SK-N-SH treated with all-trans-retinoic acid at 6 μM for 48 hours (cell line): Measurements from ENCODE around the gene FOSB.

Experiments used
- ATAC-seq: fragments of 200-7000 bp; cut with Tn5 transposase; 3 replicates; pipeline ENCODE4 v1.9.1; 2020; ENCODE audit warnings: mild to moderate bottlenecking, moderate library complexity
- ARNTL ChIP-seq: fragments of 450-650 bp; formaldehyde crosslinking; IDR thresholded peaks from 2 replicates; pipeline ENCODE4 v1.5.0; 2020; ENCODE audit warnings: low read depth, mild to moderate bottlenecking, moderate library complexity, borderline replicate concordance
- BACH2 ChIP-seq: fragments of 250-450 bp; sonication (Bioruptor Pico); IDR thresholded peaks from 2 replicates; pipeline ENCODE4 v1.9.0; 2021; ENCODE audit warnings: mild to moderate bottlenecking, borderline replicate concordance
- CSDC2 ChIP-seq: fragments of 250-450 bp; sonication (Bioruptor Pico); IDR thresholded peaks from 2 replicates; pipeline ENCODE4 v1.5.0; 2020; ENCODE audit warnings: mild to moderate bottlenecking, moderate library complexity
- ESRRG ChIP-seq: fragments of 250-450 bp; sonication (Bioruptor Pico); IDR thresholded peaks from 2 replicates; pipeline ENCODE4 v1.6.1; 2021; ENCODE audit warnings: mild to moderate bottlenecking
- GLIS3 ChIP-seq: fragments of 250-450 bp; sonication (Bioruptor Pico); IDR thresholded peaks from 2 replicates; pipeline ENCODE4 v1.5.0; 2020; ENCODE audit warnings: mild to moderate bottlenecking, moderate library complexity
- ISL1 ChIP-seq: fragments of 250-450 bp; sonication (Bioruptor Pico); IDR thresholded peaks from 2 replicates; pipeline ENCODE4 v2.1.2; 2022; ENCODE audit warnings: mild to moderate bottlenecking, moderate library complexity
- OSR1 ChIP-seq: fragments of 250-450 bp; sonication (Bioruptor Pico); IDR thresholded peaks from 2 replicates; pipeline ENCODE4 v1.8.0; 2022; ENCODE audit warnings: moderate library complexity, mild to moderate bottlenecking, inconsistent platforms
- PATZ1 ChIP-seq: fragments of 250-450 bp; sonication (Bioruptor Pico); IDR thresholded peaks from 2 replicates; pipeline ENCODE4 v1.8.0; 2020; ENCODE audit warnings: mild to moderate bottlenecking, moderate library complexity, borderline replicate concordance
- PPARA ChIP-seq: fragments of 250-450 bp; sonication (Bioruptor Pico); IDR thresholded peaks from 2 replicates; pipeline ENCODE4 v1.5.0; 2020; ENCODE audit warnings: mild to moderate bottlenecking, borderline replicate concordance
- SNAI2 ChIP-seq: fragments of 250-450 bp; sonication (Bioruptor Pico); IDR thresholded peaks from 2 replicates; pipeline ENCODE4 v1.5.0; 2020; ENCODE audit warnings: mild to moderate bottlenecking, moderate library complexity
- TCF4 ChIP-seq: fragments of 250-450 bp; sonication (Bioruptor Pico); IDR thresholded peaks from 2 replicates; pipeline ENCODE4 v1.8.0; 2021; ENCODE audit warnings: mild to moderate bottlenecking, moderate library complexity, borderline replicate concordance
- TOX ChIP-seq: fragments of 250-450 bp; sonication (Bioruptor Pico); IDR thresholded peaks from 2 replicates; pipeline ENCODE4 v1.8.0; 2021; ENCODE audit warnings: mild to moderate bottlenecking, moderate library complexity, borderline replicate concordance
- ZC3H10 ChIP-seq: fragments of 250-450 bp; sonication (Bioruptor Pico); IDR thresholded peaks from 2 replicates; pipeline ENCODE4 v1.5.1; 2021; ENCODE audit warnings: mild to moderate bottlenecking, moderate library complexity
- ZFP3 ChIP-seq: fragments of 250-450 bp; sonication (Bioruptor Pico); IDR thresholded peaks from 2 replicates; pipeline ENCODE4 v1.5.0; 2020; ENCODE audit warnings: mild to moderate bottlenecking, moderate library complexity
- ZFP30 ChIP-seq: fragments of 450-650 bp; formaldehyde crosslinking; IDR thresholded peaks from 2 replicates; pipeline ENCODE4 v1.5.0; 2022; ENCODE audit warnings: mild to moderate bottlenecking, moderate library complexity
- TF ChIP-seq, protein P1 (sequence below): fragments of 250-450 bp; sonication (Bioruptor Pico); IDR thresholded peaks from 2 replicates; pipeline ENCODE4 v1.8.0; 2021; ENCODE audit warnings: low read depth, mild to moderate bottlenecking, moderate library complexity, borderline replicate concordance
- TF ChIP-seq, protein P2 (sequence below): fragments of 250-450 bp; sonication (Bioruptor Pico); IDR thresholded peaks from 2 replicates; pipeline ENCODE4 v1.5.1; 2021; ENCODE audit warnings: mild to moderate bottlenecking, moderate library complexity

FOSB gene

GRCh38 chr19:45498411-45499195 lies 30.8 kb downstream of the FOSB start, which contains the start of gene PPM1N:
Gene PPM1N, plus strand, starts transcription at chr19:45498443. Its CDS starts 30 bp downstream, at chr19:45498473.
- TF ChIP-seq PPARA (CRISPR knock-in tag) = no peak
- TF ChIP-seq PATZ1 (CRISPR knock-in tag) = no peak
- TF ChIP-seq GLIS3 (CRISPR knock-in tag) = no peak
- no peak for TF ChIP-seq ARNTL
- TF ChIP-seq TCF4 (CRISPR knock-in tag) = no peak

GRCh38 chr19:45499196-45500180 lies 31.7 kb downstream of the FOSB start:
- TF ChIP-seq TCF4 (CRISPR knock-in tag) (no peak), GLIS3 (CRISPR knock-in tag) (no peak), ESRRG (CRISPR knock-in tag) (no peak), ZFP3 (CRISPR knock-in tag) (no peak), ISL1 (CRISPR knock-in tag) (no peak), OSR1 (CRISPR knock-in tag) (no peak)
- TF ChIP-seq, protein P1, sequence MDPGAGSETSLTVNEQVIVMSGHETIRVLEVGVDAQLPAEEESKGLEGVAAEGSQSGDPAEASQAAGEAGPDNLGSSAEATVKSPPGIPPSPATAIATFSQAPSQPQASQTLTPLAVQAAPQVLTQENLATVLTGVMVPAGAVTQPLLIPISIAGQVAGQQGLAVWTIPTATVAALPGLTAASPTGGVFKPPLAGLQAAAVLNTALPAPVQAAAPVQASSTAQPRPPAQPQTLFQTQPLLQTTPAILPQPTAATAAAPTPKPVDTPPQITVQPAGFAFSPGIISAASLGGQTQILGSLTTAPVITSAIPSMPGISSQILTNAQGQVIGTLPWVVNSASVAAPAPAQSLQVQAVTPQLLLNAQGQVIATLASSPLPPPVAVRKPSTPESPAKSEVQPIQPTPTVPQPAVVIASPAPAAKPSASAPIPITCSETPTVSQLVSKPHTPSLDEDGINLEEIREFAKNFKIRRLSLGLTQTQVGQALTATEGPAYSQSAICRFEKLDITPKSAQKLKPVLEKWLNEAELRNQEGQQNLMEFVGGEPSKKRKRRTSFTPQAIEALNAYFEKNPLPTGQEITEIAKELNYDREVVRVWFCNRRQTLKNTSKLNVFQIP (CRISPR knock-in tag) = no peak
- TF ChIP-seq, protein P2, sequence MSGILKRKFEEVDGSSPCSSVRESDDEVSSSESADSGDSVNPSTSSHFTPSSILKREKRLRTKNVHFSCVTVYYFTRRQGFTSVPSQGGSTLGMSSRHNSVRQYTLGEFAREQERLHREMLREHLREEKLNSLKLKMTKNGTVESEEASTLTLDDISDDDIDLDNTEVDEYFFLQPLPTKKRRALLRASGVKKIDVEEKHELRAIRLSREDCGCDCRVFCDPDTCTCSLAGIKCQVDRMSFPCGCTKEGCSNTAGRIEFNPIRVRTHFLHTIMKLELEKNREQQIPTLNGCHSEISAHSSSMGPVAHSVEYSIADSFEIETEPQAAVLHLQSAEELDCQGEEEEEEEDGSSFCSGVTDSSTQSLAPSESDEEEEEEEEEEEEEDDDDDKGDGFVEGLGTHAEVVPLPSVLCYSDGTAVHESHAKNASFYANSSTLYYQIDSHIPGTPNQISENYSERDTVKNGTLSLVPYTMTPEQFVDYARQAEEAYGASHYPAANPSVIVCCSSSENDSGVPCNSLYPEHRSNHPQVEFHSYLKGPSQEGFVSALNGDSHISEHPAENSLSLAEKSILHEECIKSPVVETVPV (CRISPR knock-in tag) = no peak
- TF ChIP-seq, all 23 proteins: peak for 0
- peak; percentile 45 for ATAC-seq

More at GRCh38 chr19:45498411-45499195, 30.8 kb downstream of the FOSB start, which contains the start of gene PPM1N:
- no peak for ATAC-seq

DNA sequence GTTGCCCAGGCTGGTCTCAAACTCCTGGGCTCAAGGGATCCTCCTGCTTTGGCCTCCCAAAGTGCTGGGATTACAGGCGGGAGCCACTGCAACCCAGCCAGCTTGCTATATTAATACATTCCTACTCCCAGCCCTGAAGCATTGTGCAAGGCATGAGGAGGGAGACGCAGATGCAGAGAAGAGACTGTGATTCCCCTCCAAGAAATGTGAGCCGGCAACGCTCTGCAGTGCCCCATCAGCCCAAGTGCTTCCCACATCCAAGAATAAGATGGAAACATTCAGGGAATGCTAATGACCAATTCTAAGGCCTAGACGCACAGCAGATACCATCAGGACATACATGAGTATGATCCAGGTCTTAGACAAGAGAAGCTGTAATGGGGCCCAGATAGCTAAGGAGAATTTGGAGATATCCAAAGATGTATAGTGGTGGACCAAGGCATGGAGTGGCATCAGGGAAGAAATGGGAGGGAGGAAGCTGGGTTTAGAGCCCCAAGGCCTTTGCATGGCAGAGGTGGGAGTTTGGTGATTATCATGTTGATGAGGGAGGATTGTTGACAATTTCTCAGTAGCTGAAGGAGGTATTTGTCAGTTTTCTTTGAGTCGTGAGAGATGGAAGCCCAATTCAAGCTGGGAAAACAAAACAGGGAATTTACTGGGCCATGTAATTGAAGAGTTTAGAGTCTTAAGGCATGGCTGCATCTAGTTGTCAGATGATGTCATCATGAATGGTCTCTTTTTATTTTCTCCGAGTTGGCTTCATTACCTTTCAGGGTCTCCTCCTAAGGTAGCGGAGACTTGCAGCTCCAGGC lies 33.3 kb downstream of the FOSB start:
- TF ChIP-seq PATZ1 (CRISPR knock-in tag) (no peak), PPARA (CRISPR knock-in tag) (no peak), TOX (CRISPR knock-in tag) (no peak), BACH2 (CRISPR knock-in tag) (no peak), CSDC2 (CRISPR knock-in tag) (no peak), OSR1 (CRISPR knock-in tag) (no peak), ARNTL (no peak), ZFP3 (CRISPR knock-in tag) (no peak), ZFP30 (CRISPR knock-in tag) (no peak), SNAI2 (no peak), ZC3H10 (CRISPR knock-in tag) (no peak)
- TF ChIP-seq, protein P2 (CRISPR knock-in tag) = no peak
- ATAC-seq = no peak
